Activated naive CD4-positive, alpha-beta T cell treated with anti-CD3 and anti-CD28 coated beads, Interleukin-2, amount 50 U/mL, for 72 hours (primary cell): ENCODE data around the gene OR2T12. TPM values are rescaled to one million over a fixed set of nuclear protein-coding genes. Genes with fewer than 3 reads are reported as not detected.
A peak's percentile ranks its signal among the peaks of the same experiment; 100 is the strongest.
"Not testable (repeated sequence)": the region's sequence is repeated elsewhere in the genome, so short reads cannot be mapped to it uniquely, and the experiment has no call there.

ENCODE experiments used
- ATAC-seq, 2 donors: fragments of 150-1000 bp; cut with Tn5 transposase; 2 replicates each; pipeline ENCODE4 v1.10.0; 2021; ENCODE audit warnings: mild to moderate bottlenecking in 2 of 2, moderate library complexity in 2 of 2
- DNase-seq, 2 donors: peaks; one replicate each; pipeline ENCODE4 v3.0.0; 2021 to 2022; ENCODE audit warnings: low spot score in 2 of 2
- H3K27ac Mint-ChIP-seq, 2 donors: one replicate each; pipeline ENCODE4 v1.8.0; 2022; ENCODE audit warnings: mild to moderate bottlenecking in 2 of 2, mixed read lengths in 2 of 2
- H3K36me3 Mint-ChIP-seq, 2 donors: one replicate each; pipeline ENCODE4 v1.8.0; 2022; ENCODE audit warnings: mixed read lengths in 2 of 2
- H3K9me3 Mint-ChIP-seq, 2 donors: one replicate each; pipeline ENCODE4 v1.8.0; 2022; ENCODE audit warnings: mixed read lengths in 2 of 2
- total RNA-seq, 2 donors: library from RNA; stranded (reverse); gene quantifications; one replicate each; pipeline ENCODE4 v1.2.3, GENCODE V29; 2022

Gene OR2T12
- total RNA-seq, result not detected

- Mint-ChIP-seq H3K9me3 (peaks cover 0 to 3% of the 10 kb centered on the region in 2 donors), H3K27ac (no peak within 1 kb of the TSS), H3K36me3 (peaks cover 0 to 6% of the 10 kb centered on the region in 2 donors)
- ATAC-seq, result no peak
- DNase-seq, result no peak
These were observed at the start of gene OR2T12 for GRCh38 chr1:248303324-248303723. Gene OR2T12 (minus strand): TSS chr1:248303424. CDS start chr1:248295578, 7,846 bp downstream.

GRCh38 chr1:248348475-248348874 lies 45.3 kb upstream of the OR2T12 start, which contains the start of gene OR14C36:
Gene OR14C36 (plus strand): TSS chr1:248348775. CDS start chr1:248348775, 0 bp downstream.
- no peaks in the 10 kb centered on the region for H3K36me3 Mint-ChIP-seq
- no peak for ATAC-seq
- no peaks in the 10 kb centered on the region for H3K9me3 Mint-ChIP-seq
- no peak within 1 kb of the TSS for H3K27ac Mint-ChIP-seq
- DNase-seq, result no peak

GRCh38 chr1:248343451-248343850 lies 40.2 kb upstream of the OR2T12 start:
- ATAC-seq, result no peak
- no peak for DNase-seq
- Mint-ChIP-seq H3K36me3 (no peaks in the 10 kb centered on the region), H3K9me3 (no peaks in the 10 kb centered on the region), H3K27ac (no peak overlapping the region)

- H3K36me3 Mint-ChIP-seq, result no peaks in the 10 kb centered on the region
- ATAC-seq (no peak), DNase-seq (no peak)
- H3K27ac Mint-ChIP-seq, result no peak within 1 kb of the TSS
- peaks cover 0 to 18% of the 10 kb centered on the region in 2 donors for H3K9me3 Mint-ChIP-seq
These were observed 21.2 kb upstream of the OR2T12 start, which contains the start of gene OR2M7 for GRCh38 chr1:248324468-248324867. Gene OR2M7 (minus strand): TSS chr1:248324568. CDS start chr1:248324568, 0 bp downstream.

- Mint-ChIP-seq H3K9me3 (peaks cover 17 to 28% of the 10 kb centered on the region in 2 donors), H3K27ac (no peak overlapping the region), H3K36me3 (peaks cover 10 to 18% of the 10 kb centered on the region in 2 donors)
- no peak for DNase-seq
- ATAC-seq, result no peak
These were observed 13.6 kb upstream of the OR2T12 start for GRCh38 chr1:248316796-248317195.

GRCh38 chr1:248306740-248307139 lies 3.5 kb upstream of the OR2T12 start:
- ATAC-seq, H3K27ac Mint-ChIP-seq, H3K36me3 Mint-ChIP-seq, DNase-seq, H3K9me3 Mint-ChIP-seq: not testable (repeated sequence)

- H3K36me3 Mint-ChIP-seq, result no peaks in the 10 kb centered on the region
- H3K9me3 Mint-ChIP-seq, result no peaks in the 10 kb centered on the region
- H3K27ac Mint-ChIP-seq, result no peak overlapping the region
- ATAC-seq (no peak), DNase-seq (no peak)
These were observed 2.9 kb upstream of the OR2T12 start for GRCh38 chr1:248306103-248306502.

GRCh38 chr1:248305672-248306071 lies 2.4 kb upstream of the OR2T12 start:
- not testable (repeated sequence) for H3K9me3 Mint-ChIP-seq, H3K36me3 Mint-ChIP-seq, DNase-seq, H3K27ac Mint-ChIP-seq, ATAC-seq

GRCh38 chr1:248288391-248288790 lies 14.8 kb downstream of the OR2T12 start:
- ATAC-seq (no peak), DNase-seq (no peak)
- Mint-ChIP-seq H3K9me3 (peaks cover 0 to 8% of the 10 kb centered on the region in 2 donors), H3K36me3 (no peaks in the 10 kb centered on the region), H3K27ac (no peak overlapping the region)

GRCh38 chr1:248277876-248278275 lies 25.3 kb downstream of the OR2T12 start, which contains the start of gene OR2T33:
Gene OR2T33 (minus strand): TSS chr1:248277976. CDS start chr1:248273814, 4,162 bp downstream.
- ATAC-seq, result no peak
- H3K27ac Mint-ChIP-seq, result no peak within 1 kb of the TSS
- DNase-seq, result no peak
- no peaks in the 10 kb centered on the region for H3K36me3 Mint-ChIP-seq
- no peaks in the 10 kb centered on the region for H3K9me3 Mint-ChIP-seq

- not testable (repeated sequence) for H3K9me3 Mint-ChIP-seq, H3K36me3 Mint-ChIP-seq, H3K27ac Mint-ChIP-seq, ATAC-seq
- DNase-seq, result peak in 1 of 2 donors; percentile 53
These were observed 30.0 kb downstream of the OR2T12 start for GRCh38 chr1:248273225-248273624.

GRCh38 chr1:248268178-248268577 lies 35.0 kb downstream of the OR2T12 start:
- peaks cover 0 to 4% of the 10 kb centered on the region in 2 donors for H3K36me3 Mint-ChIP-seq
- ATAC-seq, result no peak
- no peak for DNase-seq
- H3K27ac Mint-ChIP-seq, result no peak overlapping the region
- peaks cover 3 to 5% of the 10 kb centered on the region in 2 donors for H3K9me3 Mint-ChIP-seq

GRCh38 chr1:248259309-248259708 lies 43.9 kb downstream of the OR2T12 start:
- not testable (repeated sequence) for H3K36me3 Mint-ChIP-seq, H3K27ac Mint-ChIP-seq, ATAC-seq, DNase-seq
- H3K9me3 Mint-ChIP-seq, result peaks cover 14 to 21% of the 10 kb centered on the region in 2 donors

- Mint-ChIP-seq H3K27ac (no peak overlapping the region), H3K9me3 (no peaks in the 10 kb centered on the region), H3K36me3 (no peaks in the 10 kb centered on the region)
- DNase-seq (peak in 1 of 2 donors; percentile 16), ATAC-seq (peak; percentile 28 to 56)
These were observed 60.0 kb downstream of the OR2T12 start for GRCh38 chr1:248243204-248243603.

Other genes starting within 250 kb of the OR2T12 start
- gene OR2L13, start 208.2 kb downstream of the OR2T12 start, total RNA-seq, result not detected
- not detected for gene OR2M5, start 158.3 kb downstream of the OR2T12 start, total RNA-seq
- not detected for gene OR2M2, start 128.6 kb downstream of the OR2T12 start, total RNA-seq
- not detected for gene OR2M3, start 106.2 kb downstream of the OR2T12 start, total RNA-seq
- gene OR2M4, start 72.0 kb downstream of the OR2T12 start, total RNA-seq, result not detected
- not detected for gene OR2T33, start 25.4 kb downstream of the OR2T12 start, total RNA-seq
- not detected for gene OR2M7, start 21.1 kb upstream of the OR2T12 start, total RNA-seq
- gene OR14C36, start 45.4 kb upstream of the OR2T12 start, total RNA-seq, result not detected
- gene OR2T4, start 58.2 kb upstream of the OR2T12 start, total RNA-seq, result not detected
- gene OR2T6, start 72.3 kb upstream of the OR2T12 start, total RNA-seq, result not detected
- not detected for gene OR2T1, start 99.6 kb upstream of the OR2T12 start, total RNA-seq
- gene OR2T2, start 142.2 kb upstream of the OR2T12 start, total RNA-seq, result not detected
- gene OR2T3, start 169.9 kb upstream of the OR2T12 start, total RNA-seq, result not detected
- not detected for gene OR2T5, start 185.2 kb upstream of the OR2T12 start, total RNA-seq
- not detected for gene OR2G6, start 204.6 kb upstream of the OR2T12 start, total RNA-seq